Lower leg skin (tissue), 3 donors: ENCODE measurements around the gene MAN1A2.

Experiments
- CTCF ChIP-seq, 3 donors: fragments of 450-650 bp; IDR thresholded peaks; one replicate each; pipeline ENCODE4 v1.5.1; 2016; ENCODE audit warnings: antibody characterized with exemption in 3 of 3, mild to moderate bottlenecking in 3 of 3, moderate library complexity in 2 of 3
- POLR2A ChIP-seq, 2 donors: fragments of 450-650 bp; IDR thresholded peaks; one replicate each; pipeline ENCODE4 v1.6.1; 2016 to 2017; ENCODE audit warnings: antibody characterized with exemption in 2 of 2, mild to moderate bottlenecking in 1 of 2, moderate library complexity in 1 of 2

GRCh38 chr1:117564227-117565075, 197.2 kb downstream of the MAN1A2 start:
- no peak for TF ChIP-seq CTCF (IDR thresholded peaks at IDR 0.05)
- TF ChIP-seq POLR2A (IDR thresholded peaks at IDR 0.05): no peak
